HCT116 (cell line): ENCODE measurements around the gene TMTC1. TPM values are rescaled to one million over a fixed set of nuclear protein-coding genes. Genes with fewer than 3 reads are reported as not detected.

Experiments
- ATAC-seq: fragments of 200-7000 bp; cut with Tn5 transposase; 2 replicates; pipeline ENCODE4 v1.9.1; 2020; ENCODE audit warnings: mild to moderate bottlenecking, moderate library complexity
- BruUV-seq: library from RNA; stranded (reverse); fragments of 400-500 nt; replicated peaks from 2 replicates; lab custom pipeline; 2021; lab: Mats Ljungman, UMichigan
- CTCF ChIA-PET: fragments of 300-600 bp; sonication (Branson Sonifier 250); formaldehyde crosslinking; loops from one replicate; lab custom pipeline; 2021; ENCODE audit warnings: antibody characterized with exemption; lab: Charles Lee
- POLR2A ChIA-PET: fragments of 300-600, 350-600 bp; sonication (Branson Sonifier 250); formaldehyde crosslinking; loops from one replicate; lab custom pipeline; 2021; ENCODE audit warnings: antibody characterized with exemption; lab: Charles Lee
- RAD21 ChIA-PET, 2 experiments: fragments of 300-600 bp; sonication (Branson Sonifier 250); formaldehyde crosslinking; loops; one replicate each; lab custom pipeline; 2023; ENCODE audit warnings: low total read pairs in 2 of 2; ENCODE audit not compliant: uncharacterized antibody in 2 of 2, unreplicated experiment in 2 of 2, low non-redundant PET in 1 of 2; lab: Charles Lee
- DNase-seq: peaks from one replicate; pipeline ENCODE4 v3.0.0-alpha.2; 2010; ENCODE audit warnings: low read depth, low spot score
- H2AFZ ChIP-seq: fragments of 200-600 bp; shearing (Covaris generic), sonication (generic); 2 replicates; pipeline ENCODE4 v1.6.1; 2017; ENCODE audit warnings: low read depth, mixed run types, mixed read lengths, antibody characterized with exemption, low read length; ENCODE audit not compliant: poor library complexity, severe bottlenecking
- H3K27ac ChIP-seq: 2 replicates; pipeline ENCODE4 v1.5.1; 2012; ENCODE audit warnings: low read depth, low read length
- H3K27me3 ChIP-seq: fragments of 200-600 bp; sonication (generic); 2 replicates; pipeline ENCODE4 v1.6.1; 2016; ENCODE audit warnings: mixed run types, low read length, mixed read lengths; ENCODE audit not compliant: insufficient read depth
- H3K36me3 ChIP-seq, 2 experiments: fragments of 200-500 bp in 1 of 2; fragments of 200-600 bp in 1 of 2; sonication (Bioruptor generic) in 1 of 2; sonication (generic) in 1 of 2; 2 replicates each; pipeline versions ENCODE4 v1.5.1 to v1.6.1; 2014 to 2016; ENCODE audit warnings: low read length in 2 of 2, inconsistent platforms in 1 of 2, mixed read lengths in 1 of 2, mixed run types in 1 of 2; ENCODE audit not compliant: insufficient read depth in 2 of 2, control insufficient read depth in 1 of 2
- H3K4me1 ChIP-seq, 2 experiments: fragments of 200-600 bp in 1 of 2; sonication (generic) in 1 of 2; 2 replicates each; pipeline versions ENCODE4 v1.5.1 to v1.6.1; 2012 to 2017; ENCODE audit warnings: low read length in 2 of 2, inconsistent platforms in 1 of 2, mild to moderate bottlenecking in 1 of 2, mixed read lengths in 1 of 2, mixed run types in 1 of 2, moderate library complexity in 1 of 2; ENCODE audit not compliant: insufficient read depth in 2 of 2, control insufficient read depth in 1 of 2
- H3K4me2 ChIP-seq: fragments of 200-600 bp; sonication (generic); 2 replicates; pipeline ENCODE4 v1.6.1; 2017; ENCODE audit warnings: mixed run types, low read length, mixed read lengths
- H3K4me3 ChIP-seq, 2 experiments: fragments of 200-600 bp in 1 of 2; sonication (generic) in 1 of 2; replicated peaks in 1 of 2; 2 replicates each; pipeline ENCODE4 v1.5.1; 2011 to 2016; ENCODE audit warnings: low read length in 2 of 2, control low read depth in 1 of 2, low read depth in 1 of 2, mild to moderate bottlenecking in 1 of 2, mixed read lengths in 1 of 2, mixed run types in 1 of 2
- H3K79me2 ChIP-seq: fragments of 200-600 bp; sonication (generic); 2 replicates; pipeline ENCODE4 v1.6.1; 2017; ENCODE audit warnings: mild to moderate bottlenecking, mixed run types, low read length, moderate library complexity, mixed read lengths; ENCODE audit not compliant: insufficient read depth
- H3K9ac ChIP-seq: fragments of 200-600 bp; sonication (generic); 2 replicates; pipeline ENCODE4 v1.6.1; 2016; ENCODE audit warnings: low read length, mixed read lengths
- H3K9me2 ChIP-seq: fragments of 200-600 bp; sonication (generic), shearing (Covaris generic); 2 replicates; pipeline ENCODE4 v1.6.1; 2017; ENCODE audit warnings: mixed run types, mild to moderate bottlenecking, moderate library complexity; ENCODE audit not compliant: insufficient read depth
- H3K9me3 ChIP-seq, 2 experiments: fragments of 200-500 bp in 1 of 2; fragments of 200-600 bp in 1 of 2; sonication (Bioruptor generic) in 1 of 2; sonication (generic) in 1 of 2; 2 replicates each; pipeline ENCODE4 v1.6.1; 2014 to 2017; ENCODE audit warnings: low read length in 2 of 2, mixed read lengths in 2 of 2, inconsistent platforms in 1 of 2, low read depth in 1 of 2, mild to moderate bottlenecking in 1 of 2, mixed run types in 1 of 2, moderate library complexity in 1 of 2; ENCODE audit not compliant: control insufficient read depth in 1 of 2, insufficient read depth in 1 of 2
- H4K20me1 ChIP-seq: fragments of 200-600 bp; sonication (generic), shearing (Covaris generic); 2 replicates; pipeline ENCODE4 v1.6.1; 2017; ENCODE audit warnings: mixed run types, mild to moderate bottlenecking, moderate library complexity; ENCODE audit not compliant: insufficient read depth
- YY1 ChIP-seq: IDR thresholded peaks from 2 replicates; pipeline ENCODE4 v1.6.1; 2011; ENCODE audit warnings: low read length, low read depth, moderate library complexity, mild to moderate bottlenecking; ENCODE audit not compliant: insufficient replicate concordance; ENCODE audit errors: extremely low read depth
- intact Hi-C: fragments of 100-400 bp; cut with micrococcal nuclease; formaldehyde crosslinking; loops from 2 replicates; pipeline ENCODE4 v1.10.0; 2022
- total RNA-seq: library from RNA; stranded (reverse); gene quantifications from one replicate; pipeline ENCODE4 v1.2.1, GENCODE V29; 2021; ENCODE audit not compliant: unreplicated experiment
- TF ChIP-seq, protein P1 (sequence below), 3 experiments: fragments of 200-600 bp in 1 of 3; sonication (generic) in 1 of 3; IDR thresholded peaks in 2 of 3; conservative IDR thresholded peaks in 1 of 3; 2 replicates each; pipeline ENCODE4 v1.5.1; 2012 to 2017; ENCODE audit warnings: low read depth in 2 of 3, low read length in 2 of 3, antibody characterized with exemption in 1 of 3, borderline replicate concordance in 1 of 3, control low read depth in 1 of 3, mild to moderate bottlenecking in 1 of 3, mixed read lengths in 1 of 3, mixed run types in 1 of 3, moderate library complexity in 1 of 3; ENCODE audit not compliant: insufficient read depth in 1 of 3
- TF ChIP-seq, protein P2 (sequence below): IDR thresholded peaks from 2 replicates; pipeline ENCODE4 v1.6.1; 2012
- TF ChIP-seq, protein P3 (sequence below): IDR thresholded peaks from 2 replicates; pipeline ENCODE4 v1.6.1; 2012; ENCODE audit warnings: low read depth

TMTC1 gene
- total RNA-seq, 1 experiment from 2014 or later = 2.0 TPM

GRCh38 chr12:29497588-29497987 is 286.2 kb downstream of the TMTC1 start, which contains the start of gene OVCH1:
Gene OVCH1 (minus strand): TSS chr12:29497686. CDS start chr12:29497686, 0 bp downstream.
- no peaks in the 10 kb centered on the region for H3K79me2 ChIP-seq
- no peak for DNase-seq
- H3K27ac ChIP-seq = no peak within 1 kb of the TSS
- POLR2A ChIA-PET = no interaction called here
- TF ChIP-seq, protein P1, sequence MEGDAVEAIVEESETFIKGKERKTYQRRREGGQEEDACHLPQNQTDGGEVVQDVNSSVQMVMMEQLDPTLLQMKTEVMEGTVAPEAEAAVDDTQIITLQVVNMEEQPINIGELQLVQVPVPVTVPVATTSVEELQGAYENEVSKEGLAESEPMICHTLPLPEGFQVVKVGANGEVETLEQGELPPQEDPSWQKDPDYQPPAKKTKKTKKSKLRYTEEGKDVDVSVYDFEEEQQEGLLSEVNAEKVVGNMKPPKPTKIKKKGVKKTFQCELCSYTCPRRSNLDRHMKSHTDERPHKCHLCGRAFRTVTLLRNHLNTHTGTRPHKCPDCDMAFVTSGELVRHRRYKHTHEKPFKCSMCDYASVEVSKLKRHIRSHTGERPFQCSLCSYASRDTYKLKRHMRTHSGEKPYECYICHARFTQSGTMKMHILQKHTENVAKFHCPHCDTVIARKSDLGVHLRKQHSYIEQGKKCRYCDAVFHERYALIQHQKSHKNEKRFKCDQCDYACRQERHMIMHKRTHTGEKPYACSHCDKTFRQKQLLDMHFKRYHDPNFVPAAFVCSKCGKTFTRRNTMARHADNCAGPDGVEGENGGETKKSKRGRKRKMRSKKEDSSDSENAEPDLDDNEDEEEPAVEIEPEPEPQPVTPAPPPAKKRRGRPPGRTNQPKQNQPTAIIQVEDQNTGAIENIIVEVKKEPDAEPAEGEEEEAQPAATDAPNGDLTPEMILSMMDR (IDR thresholded peaks at IDR 0.05 in 2 of 3, conservative IDR thresholded peaks at IDR 0.05 in 1 of 3; ENCODE audit: borderline replicate concordance in 1 of 3, insufficient read depth in 1 of 3, low read depth in 2 of 3, low read length in 2 of 3) = no peak
- TF ChIP-seq, protein P2, sequence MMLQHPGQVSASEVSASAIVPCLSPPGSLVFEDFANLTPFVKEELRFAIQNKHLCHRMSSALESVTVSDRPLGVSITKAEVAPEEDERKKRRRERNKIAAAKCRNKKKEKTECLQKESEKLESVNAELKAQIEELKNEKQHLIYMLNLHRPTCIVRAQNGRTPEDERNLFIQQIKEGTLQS = no peak
- TF ChIP-seq, protein P3, sequence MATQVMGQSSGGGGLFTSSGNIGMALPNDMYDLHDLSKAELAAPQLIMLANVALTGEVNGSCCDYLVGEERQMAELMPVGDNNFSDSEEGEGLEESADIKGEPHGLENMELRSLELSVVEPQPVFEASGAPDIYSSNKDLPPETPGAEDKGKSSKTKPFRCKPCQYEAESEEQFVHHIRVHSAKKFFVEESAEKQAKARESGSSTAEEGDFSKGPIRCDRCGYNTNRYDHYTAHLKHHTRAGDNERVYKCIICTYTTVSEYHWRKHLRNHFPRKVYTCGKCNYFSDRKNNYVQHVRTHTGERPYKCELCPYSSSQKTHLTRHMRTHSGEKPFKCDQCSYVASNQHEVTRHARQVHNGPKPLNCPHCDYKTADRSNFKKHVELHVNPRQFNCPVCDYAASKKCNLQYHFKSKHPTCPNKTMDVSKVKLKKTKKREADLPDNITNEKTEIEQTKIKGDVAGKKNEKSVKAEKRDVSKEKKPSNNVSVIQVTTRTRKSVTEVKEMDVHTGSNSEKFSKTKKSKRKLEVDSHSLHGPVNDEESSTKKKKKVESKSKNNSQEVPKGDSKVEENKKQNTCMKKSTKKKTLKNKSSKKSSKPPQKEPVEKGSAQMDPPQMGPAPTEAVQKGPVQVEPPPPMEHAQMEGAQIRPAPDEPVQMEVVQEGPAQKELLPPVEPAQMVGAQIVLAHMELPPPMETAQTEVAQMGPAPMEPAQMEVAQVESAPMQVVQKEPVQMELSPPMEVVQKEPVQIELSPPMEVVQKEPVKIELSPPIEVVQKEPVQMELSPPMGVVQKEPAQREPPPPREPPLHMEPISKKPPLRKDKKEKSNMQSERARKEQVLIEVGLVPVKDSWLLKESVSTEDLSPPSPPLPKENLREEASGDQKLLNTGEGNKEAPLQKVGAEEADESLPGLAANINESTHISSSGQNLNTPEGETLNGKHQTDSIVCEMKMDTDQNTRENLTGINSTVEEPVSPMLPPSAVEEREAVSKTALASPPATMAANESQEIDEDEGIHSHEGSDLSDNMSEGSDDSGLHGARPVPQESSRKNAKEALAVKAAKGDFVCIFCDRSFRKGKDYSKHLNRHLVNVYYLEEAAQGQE = no peak
- TF ChIP-seq YY1 = no peak
- TF ChIP-seq, all 23 proteins: peak for 0
- no TSS peak for BruUV-seq
- ChIA-PET CTCF (no interaction called here), RAD21 (no interaction called here)
- Histone ChIP-seq H3K9me2 (no peaks in the 10 kb centered on the region), H3K4me3 (no peak within 1 kb of the TSS), H3K27me3 (no peaks in the 10 kb centered on the region), H2AFZ (no peak within 1 kb of the TSS), H3K9ac (no peak within 1 kb of the TSS), H3K9me3 (no peaks in the 10 kb centered on the region), H3K4me1 (no peaks in the 10 kb centered on the region), H3K4me2 (no peak within 1 kb of the TSS), H4K20me1 (no peaks in the 10 kb centered on the region), H3K36me3 (no peaks in the 10 kb centered on the region)
- intact Hi-C loops = no loop called here
- no peak for ATAC-seq
